ENCODE data around the gene CNKSR1.

Gene CNKSR1

GRCh38 chr1:26132128-26132833 is 45.0 kb upstream of the CNKSR1 start:
- Histone ChIP-seq H3K79me2 (ENCODE audit: low read length) (no peaks in the 10 kb centered on the region), H2AFZ (ENCODE audit: low read depth, low read length) (no peak overlapping the region), H4K20me1 (ENCODE audit: insufficient read depth, low read length) (no peaks in the 10 kb centered on the region), H3K27ac (ENCODE audit: low read length) (no peak overlapping the region), H3K4me2 (ENCODE audit: low read length) (no peak overlapping the region), H3K27me3 (ENCODE audit: low read depth, low read length) (no peaks in the 10 kb centered on the region), H3K9me3 (ENCODE audit: insufficient read depth, low read length) (no peaks in the 10 kb centered on the region), H3K36me3 (replicated peaks; ENCODE audit: low read depth, low read length) (no peaks in the 10 kb centered on the region), H3K9ac (ENCODE audit: low read length) (no peak overlapping the region), H3K4me1 (ENCODE audit: low read length) (no peaks in the 10 kb centered on the region), H3K4me3 (ENCODE audit: low read length) (no peak overlapping the region)
- TF ChIP-seq CTCF (IDR thresholded peaks at IDR 0.05; ENCODE audit: low read depth, low read length), result no peak
- TF ChIP-seq EZH2phosphoT487 (IDR thresholded peaks at IDR 0.05; ENCODE audit: low read depth), result no peak

- no peaks in the 10 kb centered on the region for H3K9me3 ChIP-seq (ENCODE audit: insufficient read depth, low read length)
Measured at GRCh38 chr1:26132834-26133167, 44.5 kb upstream of the CNKSR1 start.

GRCh38 chr1:26134466-26134865 is 42.8 kb upstream of the CNKSR1 start:
- H3K4me2 ChIP-seq (ENCODE audit: low read length), result no peak overlapping the region
- no peaks in the 10 kb centered on the region for H3K27me3 ChIP-seq (ENCODE audit: low read depth, low read length)
- no peaks in the 10 kb centered on the region for H3K9me3 ChIP-seq (ENCODE audit: insufficient read depth, low read length)
- TF ChIP-seq EZH2phosphoT487 (IDR thresholded peaks at IDR 0.05; ENCODE audit: low read depth), result no peak
- no peak for TF ChIP-seq CTCF (IDR thresholded peaks at IDR 0.05; ENCODE audit: low read depth, low read length)
- H3K4me1 ChIP-seq (ENCODE audit: low read length), result no peaks in the 10 kb centered on the region
- no peak overlapping the region for H3K27ac ChIP-seq (ENCODE audit: low read length)
- no peak overlapping the region for H3K9ac ChIP-seq (ENCODE audit: low read length)
- H3K36me3 ChIP-seq (replicated peaks; ENCODE audit: low read depth, low read length), result no peaks in the 10 kb centered on the region
- H3K4me3 ChIP-seq (ENCODE audit: low read length), result no peak overlapping the region
- no peak overlapping the region for H2AFZ ChIP-seq (ENCODE audit: low read depth, low read length)
- H4K20me1 ChIP-seq (ENCODE audit: insufficient read depth, low read length), result no peaks in the 10 kb centered on the region
- no peaks in the 10 kb centered on the region for H3K79me2 ChIP-seq (ENCODE audit: low read length)

More at GRCh38 chr1:26132834-26133167, 44.5 kb upstream of the CNKSR1 start:
- no peak overlapping the region for H3K4me3 ChIP-seq (ENCODE audit: low read length)
- H3K27ac ChIP-seq (ENCODE audit: low read length), result no peak overlapping the region
- H3K27me3 ChIP-seq (ENCODE audit: low read depth, low read length), result no peaks in the 10 kb centered on the region
- no peak overlapping the region for H3K4me2 ChIP-seq (ENCODE audit: low read length)
- H3K9ac ChIP-seq (ENCODE audit: low read length), result no peak overlapping the region
- H3K36me3 ChIP-seq (replicated peaks; ENCODE audit: low read depth, low read length), result no peaks in the 10 kb centered on the region
- no peaks in the 10 kb centered on the region for H3K79me2 ChIP-seq (ENCODE audit: low read length)
- H3K4me1 ChIP-seq (ENCODE audit: low read length), result no peaks in the 10 kb centered on the region
- H2AFZ ChIP-seq (ENCODE audit: low read depth, low read length), result no peak overlapping the region
- H4K20me1 ChIP-seq (ENCODE audit: insufficient read depth, low read length), result no peaks in the 10 kb centered on the region
- no peak for TF ChIP-seq EZH2phosphoT487 (IDR thresholded peaks at IDR 0.05; ENCODE audit: low read depth)
- no peak for TF ChIP-seq CTCF (IDR thresholded peaks at IDR 0.05; ENCODE audit: low read depth, low read length)

- no peak overlapping the region for H2AFZ ChIP-seq (ENCODE audit: low read depth, low read length)
- no peak for TF ChIP-seq EZH2phosphoT487 (IDR thresholded peaks at IDR 0.05; ENCODE audit: low read depth)
- no peak for TF ChIP-seq CTCF (IDR thresholded peaks at IDR 0.05; ENCODE audit: low read depth, low read length)
Measured at GRCh38 chr1:26138974-26139558, 38.2 kb upstream of the CNKSR1 start.

More at GRCh38 chr1:26138974-26139558, 38.2 kb upstream of the CNKSR1 start:
- no peaks in the 10 kb centered on the region for H3K79me2 ChIP-seq (ENCODE audit: low read length)
- H3K27ac ChIP-seq (ENCODE audit: low read length), result no peak overlapping the region
- no peak overlapping the region for H3K9ac ChIP-seq (ENCODE audit: low read length)
- no peaks in the 10 kb centered on the region for H3K9me3 ChIP-seq (ENCODE audit: insufficient read depth, low read length)
- H3K4me1 ChIP-seq (ENCODE audit: low read length), result no peaks in the 10 kb centered on the region
- no peaks in the 10 kb centered on the region for H3K36me3 ChIP-seq (replicated peaks; ENCODE audit: low read depth, low read length)
- H3K27me3 ChIP-seq (ENCODE audit: low read depth, low read length), result no peaks in the 10 kb centered on the region
- H3K4me3 ChIP-seq (ENCODE audit: low read length), result no peak overlapping the region
- H4K20me1 ChIP-seq (ENCODE audit: insufficient read depth, low read length), result no peaks in the 10 kb centered on the region
- H3K4me2 ChIP-seq (ENCODE audit: low read length), result no peak overlapping the region

Measured in OCI-LY3 (cell line).